ENCODE results near the gene PJVK. TPM values are rescaled to one million over a fixed set of nuclear protein-coding genes. Genes with fewer than 3 reads are reported as not detected.
"Not testable (repeated sequence)": the region's sequence is repeated elsewhere in the genome, so short reads cannot be mapped to it uniquely, and the experiment has no call there.

PJVK gene
- total RNA-seq, 1 donor from 2014 or later, result 4.9 TPM

DNA sequence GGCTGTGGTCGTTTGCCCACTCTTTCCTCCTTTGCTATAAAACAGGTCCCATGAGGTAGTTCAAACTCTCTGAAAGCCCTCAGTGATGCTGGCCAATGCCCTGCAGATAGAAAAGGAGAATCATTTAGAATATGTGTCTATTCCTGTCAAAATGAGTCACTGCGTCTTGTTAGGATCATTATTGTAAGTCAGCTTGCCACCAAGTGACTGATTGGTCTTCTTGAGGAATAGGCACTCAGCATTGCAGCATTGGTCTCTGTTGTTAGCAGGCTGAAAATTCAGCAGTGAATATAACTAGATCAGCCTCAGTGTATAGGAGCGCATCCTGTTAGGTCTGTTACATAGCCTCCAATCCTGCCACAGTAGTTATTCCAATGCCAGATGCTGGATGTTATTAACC is 29.1 kb upstream of the PJVK start:
- no peak overlapping the region for H3K4me3 ChIP-seq
- no peaks in the 10 kb centered on the region for H3K9me3 ChIP-seq
- H3K4me1 ChIP-seq, result no peaks in the 10 kb centered on the region
- intact Hi-C loops (cut with DNase I), result no loop called here
- no peak overlapping the region for H3K27ac ChIP-seq
- no peaks in the 10 kb centered on the region for H3K27me3 ChIP-seq
- DNase-seq (ENCODE audit: extremely low spot score in 2 of 2), result no peak
- no peak for TF ChIP-seq POLR2AphosphoS5 (IDR thresholded peaks at IDR 0.05; ENCODE audit: insufficient read depth in 1 of 2, low read depth in 1 of 2)
- no peak for TF ChIP-seq POLR2A (IDR thresholded peaks at IDR 0.05)
- TF ChIP-seq, protein P1, sequence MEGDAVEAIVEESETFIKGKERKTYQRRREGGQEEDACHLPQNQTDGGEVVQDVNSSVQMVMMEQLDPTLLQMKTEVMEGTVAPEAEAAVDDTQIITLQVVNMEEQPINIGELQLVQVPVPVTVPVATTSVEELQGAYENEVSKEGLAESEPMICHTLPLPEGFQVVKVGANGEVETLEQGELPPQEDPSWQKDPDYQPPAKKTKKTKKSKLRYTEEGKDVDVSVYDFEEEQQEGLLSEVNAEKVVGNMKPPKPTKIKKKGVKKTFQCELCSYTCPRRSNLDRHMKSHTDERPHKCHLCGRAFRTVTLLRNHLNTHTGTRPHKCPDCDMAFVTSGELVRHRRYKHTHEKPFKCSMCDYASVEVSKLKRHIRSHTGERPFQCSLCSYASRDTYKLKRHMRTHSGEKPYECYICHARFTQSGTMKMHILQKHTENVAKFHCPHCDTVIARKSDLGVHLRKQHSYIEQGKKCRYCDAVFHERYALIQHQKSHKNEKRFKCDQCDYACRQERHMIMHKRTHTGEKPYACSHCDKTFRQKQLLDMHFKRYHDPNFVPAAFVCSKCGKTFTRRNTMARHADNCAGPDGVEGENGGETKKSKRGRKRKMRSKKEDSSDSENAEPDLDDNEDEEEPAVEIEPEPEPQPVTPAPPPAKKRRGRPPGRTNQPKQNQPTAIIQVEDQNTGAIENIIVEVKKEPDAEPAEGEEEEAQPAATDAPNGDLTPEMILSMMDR (IDR thresholded peaks at IDR 0.05), result no peak
- no peaks in the 10 kb centered on the region for H3K36me3 ChIP-seq

DNA sequence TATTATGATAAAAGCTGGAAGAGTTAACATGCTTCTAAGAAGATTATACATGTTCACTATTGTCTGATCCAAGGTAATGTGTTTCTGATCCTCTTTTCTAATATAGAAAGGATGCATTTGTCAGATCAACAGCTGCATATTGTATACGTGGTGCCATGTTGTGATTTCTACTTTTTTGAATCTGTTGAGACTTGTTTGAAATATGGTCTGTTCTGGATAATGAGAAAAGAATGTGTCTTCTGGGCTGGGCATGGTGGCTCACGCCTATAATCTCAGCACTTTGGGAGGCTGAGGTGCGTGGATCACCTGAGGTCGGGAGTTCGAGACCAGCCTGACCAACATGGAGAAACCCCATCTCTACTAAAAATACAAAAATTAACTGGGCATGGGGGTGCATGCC is 27.4 kb upstream of the PJVK start:
- H3K36me3 ChIP-seq; H3K4me3 ChIP-seq; intact Hi-C loops (cut with DNase I); DNase-seq (ENCODE audit: extremely low spot score in 2 of 2); H3K27me3 ChIP-seq; H3K9me3 ChIP-seq; H3K4me1 ChIP-seq; H3K27ac ChIP-seq: not testable (repeated sequence)

DNA sequence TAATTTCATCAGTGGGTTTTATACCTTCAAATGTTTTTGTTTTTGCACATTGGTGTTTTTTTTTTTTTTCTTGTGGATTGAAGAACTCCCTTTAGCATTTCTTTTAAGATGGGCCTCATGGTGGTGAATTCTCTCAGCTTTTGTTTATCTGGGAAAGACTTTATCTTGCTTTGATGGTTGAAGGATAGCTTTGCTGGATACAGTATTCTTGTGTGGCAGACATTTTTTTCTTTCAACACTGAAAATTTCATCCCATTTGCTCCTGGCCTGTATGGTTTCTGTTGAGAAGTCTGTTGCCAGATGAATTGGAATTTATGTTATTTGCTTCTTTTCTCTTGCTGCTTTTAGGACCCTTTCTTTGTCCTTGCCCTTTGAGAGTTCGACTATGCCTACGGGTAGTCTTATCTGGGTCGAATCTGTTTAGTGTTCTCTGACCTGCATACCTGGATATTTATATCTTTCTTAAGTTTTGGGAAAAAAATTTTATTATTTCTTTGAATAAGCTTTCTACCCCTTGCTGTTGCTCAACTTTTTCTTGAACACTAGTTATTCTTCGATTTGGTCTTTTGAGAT is 25.8 kb upstream of the PJVK start:
- H3K27me3 ChIP-seq, result no peaks in the 10 kb centered on the region
- DNase-seq (ENCODE audit: extremely low spot score in 2 of 2), result no peak
- no peaks in the 10 kb centered on the region for H3K9me3 ChIP-seq
- intact Hi-C loops (cut with DNase I), result no loop called here
- no peak overlapping the region for H3K27ac ChIP-seq
- H3K4me3 ChIP-seq, result no peak overlapping the region
- H3K4me1 ChIP-seq, result no peaks in the 10 kb centered on the region
- peaks cover 0 to 12% of the 10 kb centered on the region in 2 donors for H3K36me3 ChIP-seq
- TF ChIP-seq POLR2A (IDR thresholded peaks at IDR 0.05), result no peak

DNA sequence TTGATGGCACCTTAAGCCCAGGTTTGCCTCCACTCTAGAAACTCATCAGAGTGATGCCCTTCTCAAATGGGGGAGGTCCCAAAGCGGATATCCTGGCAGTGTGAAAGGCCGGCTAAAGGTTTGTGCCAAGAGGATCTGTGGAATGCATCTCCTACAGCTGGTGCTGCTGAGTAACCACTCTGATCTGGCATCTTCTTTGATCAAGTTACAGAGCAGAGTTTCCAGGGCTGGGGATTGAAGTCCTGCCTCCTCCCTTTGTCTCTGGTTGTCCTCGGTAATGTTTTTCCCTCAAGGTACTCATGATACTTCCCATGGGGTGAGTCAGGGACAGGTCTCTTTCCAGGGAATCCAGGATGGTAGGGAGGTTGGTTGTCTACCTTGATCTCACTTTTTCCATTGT is 24.8 kb upstream of the PJVK start:
- Histone ChIP-seq H3K27me3 (no peaks in the 10 kb centered on the region), H3K9me3 (no peaks in the 10 kb centered on the region), H3K4me1 (no peaks in the 10 kb centered on the region), H3K36me3 (peaks cover 4 to 20% of the 10 kb centered on the region in 2 donors), H3K4me3 (no peak overlapping the region), H3K27ac (no peak overlapping the region)
- no peak for DNase-seq (ENCODE audit: extremely low spot score in 2 of 2)
- no peak for TF ChIP-seq POLR2A (IDR thresholded peaks at IDR 0.05)
- intact Hi-C loops (cut with DNase I), result no loop called here

DNA sequence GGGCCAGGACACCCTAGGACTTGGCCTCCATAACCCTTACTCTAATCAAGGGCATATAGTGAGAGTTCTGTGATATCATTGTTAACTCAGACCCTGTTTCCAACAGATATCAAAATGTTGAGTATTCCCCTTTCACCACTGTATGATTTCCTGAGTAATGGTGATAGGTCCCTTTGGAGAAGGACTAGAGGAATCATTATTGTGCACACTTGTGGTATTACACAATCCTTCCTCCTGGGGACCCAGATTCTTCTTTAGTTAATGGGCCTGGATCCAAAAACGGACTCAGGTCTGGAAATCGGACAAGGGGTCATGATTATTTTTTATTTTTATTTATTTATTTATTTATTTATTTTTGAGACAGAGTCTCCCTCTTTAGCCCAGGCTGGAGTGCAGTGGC is 23.7 kb upstream of the PJVK start:
- Histone ChIP-seq H3K27me3 (no peaks in the 10 kb centered on the region), H3K9me3 (no peaks in the 10 kb centered on the region), H3K4me3 (no peak overlapping the region), H3K36me3 (peaks cover 5 to 25% of the 10 kb centered on the region in 2 donors), H3K4me1 (no peaks in the 10 kb centered on the region), H3K27ac (no peak overlapping the region)
- TF ChIP-seq POLR2A (IDR thresholded peaks at IDR 0.05) (no peak), POLR2AphosphoS5 (IDR thresholded peaks at IDR 0.05; ENCODE audit: insufficient read depth in 1 of 2, low read depth in 1 of 2) (no peak)
- TF ChIP-seq, protein P1 (IDR thresholded peaks at IDR 0.05), result no peak
- no peak for DNase-seq (ENCODE audit: extremely low spot score in 2 of 2)
- intact Hi-C loops (cut with DNase I), result no loop called here

DNA sequence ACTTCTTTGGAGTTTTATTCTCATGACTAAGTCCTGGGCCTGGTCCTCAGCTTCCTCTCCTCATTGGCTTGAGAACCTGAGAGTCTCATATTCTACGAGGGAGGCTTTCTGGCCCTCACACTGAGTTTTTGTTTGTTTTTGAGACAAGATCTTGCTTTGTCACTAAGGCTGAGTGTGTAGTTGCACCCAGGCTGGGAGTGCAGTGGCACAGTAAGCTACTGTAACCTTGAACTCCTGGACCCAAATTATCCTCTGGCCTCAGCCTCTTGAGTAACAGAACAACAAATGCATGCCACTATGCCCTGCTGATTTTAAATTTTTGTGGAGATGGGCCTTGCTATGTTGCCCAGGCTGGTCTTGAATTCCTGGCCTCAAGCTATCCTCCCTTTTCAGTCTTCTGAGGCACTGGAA is 22.8 kb upstream of the PJVK start:
- Histone ChIP-seq H3K27ac (no peak overlapping the region), H3K4me1 (no peaks in the 10 kb centered on the region), H3K9me3 (no peaks in the 10 kb centered on the region), H3K36me3 (peaks cover 5 to 34% of the 10 kb centered on the region in 2 donors), H3K27me3 (no peaks in the 10 kb centered on the region), H3K4me3 (no peak overlapping the region)
- intact Hi-C loops (cut with DNase I), result no loop called here
- TF ChIP-seq POLR2AphosphoS5 (IDR thresholded peaks at IDR 0.05; ENCODE audit: insufficient read depth in 1 of 2, low read depth in 1 of 2) (no peak), POLR2A (IDR thresholded peaks at IDR 0.05) (no peak)
- TF ChIP-seq, protein P1 (IDR thresholded peaks at IDR 0.05), result no peak
- no peak for DNase-seq (ENCODE audit: extremely low spot score in 2 of 2)

DNA sequence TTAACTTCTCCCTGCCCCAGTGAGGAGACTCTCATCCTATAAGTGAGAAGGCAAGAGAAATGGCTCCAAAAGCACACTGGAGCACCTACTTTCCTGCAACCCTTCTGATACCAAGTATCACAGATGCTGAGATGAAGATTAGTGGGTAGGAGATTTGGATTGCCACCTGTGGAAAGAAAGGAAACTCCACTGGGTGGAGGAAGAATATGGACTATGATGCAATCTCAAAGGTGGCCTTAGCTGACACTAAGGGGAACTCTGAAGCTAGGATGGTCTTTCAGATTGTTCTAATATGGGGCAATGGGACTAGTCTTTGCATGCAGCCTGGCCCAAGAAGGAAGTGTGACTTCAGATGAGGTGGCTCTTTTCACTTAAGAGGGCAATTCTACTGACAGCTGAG is 21.8 kb upstream of the PJVK start:
- Histone ChIP-seq H3K36me3 (peaks cover 5 to 43% of the 10 kb centered on the region in 2 donors), H3K9me3 (no peaks in the 10 kb centered on the region), H3K4me3 (no peak overlapping the region), H3K4me1 (no peaks in the 10 kb centered on the region), H3K27me3 (no peaks in the 10 kb centered on the region), H3K27ac (no peak overlapping the region)
- no peak for DNase-seq (ENCODE audit: extremely low spot score in 2 of 2)
- TF ChIP-seq POLR2AphosphoS5 (IDR thresholded peaks at IDR 0.05; ENCODE audit: insufficient read depth in 1 of 2, low read depth in 1 of 2) (no peak), POLR2A (IDR thresholded peaks at IDR 0.05) (no peak)
- TF ChIP-seq, protein P1 (IDR thresholded peaks at IDR 0.05), result no peak
- intact Hi-C loops (cut with DNase I), result no loop called here

Measured in vagina (tissue), 2 donors.